SK-N-SH treated with all-trans-retinoic acid at 6 μM for 48 hours (cell line): ENCODE data around the gene PF4V1.

Experiments used
- ATAC-seq: fragments of 200-7000 bp; cut with Tn5 transposase; 3 replicates; pipeline ENCODE4 v1.9.1; 2020; ENCODE audit warnings: mild to moderate bottlenecking, moderate library complexity
- ARNTL ChIP-seq: fragments of 450-650 bp; formaldehyde crosslinking; IDR thresholded peaks from 2 replicates; pipeline ENCODE4 v1.5.0; 2020; ENCODE audit warnings: low read depth, mild to moderate bottlenecking, moderate library complexity, borderline replicate concordance
- CREB5 ChIP-seq: fragments of 250-450 bp; sonication (Bioruptor Pico); IDR thresholded peaks from 2 replicates; pipeline ENCODE4 v1.5.1; 2020; ENCODE audit warnings: low read depth, mild to moderate bottlenecking, moderate library complexity
- CSDC2 ChIP-seq: fragments of 250-450 bp; sonication (Bioruptor Pico); IDR thresholded peaks from 2 replicates; pipeline ENCODE4 v1.5.0; 2020; ENCODE audit warnings: mild to moderate bottlenecking, moderate library complexity
- ESRRG ChIP-seq: fragments of 250-450 bp; sonication (Bioruptor Pico); IDR thresholded peaks from 2 replicates; pipeline ENCODE4 v1.6.1; 2021; ENCODE audit warnings: mild to moderate bottlenecking
- GLIS3 ChIP-seq: fragments of 250-450 bp; sonication (Bioruptor Pico); IDR thresholded peaks from 2 replicates; pipeline ENCODE4 v1.5.0; 2020; ENCODE audit warnings: mild to moderate bottlenecking, moderate library complexity
- OSR1 ChIP-seq: fragments of 250-450 bp; sonication (Bioruptor Pico); IDR thresholded peaks from 2 replicates; pipeline ENCODE4 v1.8.0; 2022; ENCODE audit warnings: moderate library complexity, mild to moderate bottlenecking, inconsistent platforms
- RARB ChIP-seq: fragments of 250-450 bp; sonication (Bioruptor Pico); IDR thresholded peaks from 2 replicates; pipeline ENCODE4 v1.8.0; 2021; ENCODE audit warnings: mild to moderate bottlenecking, moderate library complexity
- TCF4 ChIP-seq: fragments of 250-450 bp; sonication (Bioruptor Pico); IDR thresholded peaks from 2 replicates; pipeline ENCODE4 v1.8.0; 2021; ENCODE audit warnings: mild to moderate bottlenecking, moderate library complexity, borderline replicate concordance
- TOX ChIP-seq: fragments of 250-450 bp; sonication (Bioruptor Pico); IDR thresholded peaks from 2 replicates; pipeline ENCODE4 v1.8.0; 2021; ENCODE audit warnings: mild to moderate bottlenecking, moderate library complexity, borderline replicate concordance
- ZC3H10 ChIP-seq: fragments of 250-450 bp; sonication (Bioruptor Pico); IDR thresholded peaks from 2 replicates; pipeline ENCODE4 v1.5.1; 2021; ENCODE audit warnings: mild to moderate bottlenecking, moderate library complexity
- ZFP3 ChIP-seq: fragments of 250-450 bp; sonication (Bioruptor Pico); IDR thresholded peaks from 2 replicates; pipeline ENCODE4 v1.5.0; 2020; ENCODE audit warnings: mild to moderate bottlenecking, moderate library complexity
- ZFP30 ChIP-seq: fragments of 450-650 bp; formaldehyde crosslinking; IDR thresholded peaks from 2 replicates; pipeline ENCODE4 v1.5.0; 2022; ENCODE audit warnings: mild to moderate bottlenecking, moderate library complexity
- ZNF565 ChIP-seq: fragments of 450-650 bp; formaldehyde crosslinking; conservative IDR thresholded peaks from 2 replicates; pipeline ENCODE4 v1.5.0; 2020; ENCODE audit warnings: low read depth, mild to moderate bottlenecking, moderate library complexity
- ZNF70 ChIP-seq: fragments of 450-650 bp; formaldehyde crosslinking; IDR thresholded peaks from 2 replicates; pipeline ENCODE4 v1.5.0; 2020; ENCODE audit warnings: mild to moderate bottlenecking, moderate library complexity
- ZNF8 ChIP-seq: fragments of 450-650 bp; formaldehyde crosslinking; IDR thresholded peaks from 2 replicates; pipeline ENCODE4 v1.5.0; 2020; ENCODE audit warnings: mild to moderate bottlenecking, moderate library complexity
- TF ChIP-seq, protein P1 (sequence below): fragments of 250-450 bp; sonication (Bioruptor Pico); IDR thresholded peaks from 2 replicates; pipeline ENCODE4 v1.8.0; 2020; ENCODE audit warnings: mild to moderate bottlenecking, moderate library complexity, borderline replicate concordance
- TF ChIP-seq, protein P2 (sequence below): fragments of 250-450 bp; sonication (Bioruptor Pico); IDR thresholded peaks from 2 replicates; pipeline ENCODE4 v1.5.1; 2021; ENCODE audit warnings: mild to moderate bottlenecking, moderate library complexity
- TF ChIP-seq, protein P3 (sequence below): fragments of 250-450 bp; sonication (Bioruptor Pico); IDR thresholded peaks from 2 replicates; pipeline ENCODE4 v1.8.0; 2021; ENCODE audit warnings: low read depth, mild to moderate bottlenecking, moderate library complexity, borderline replicate concordance
- TF ChIP-seq, protein P4 (sequence below): fragments of 250-450 bp; sonication (Bioruptor Pico); IDR thresholded peaks from 2 replicates; pipeline ENCODE4 v1.5.0; 2020; ENCODE audit warnings: mild to moderate bottlenecking, moderate library complexity

The PF4V1 gene

DNA sequence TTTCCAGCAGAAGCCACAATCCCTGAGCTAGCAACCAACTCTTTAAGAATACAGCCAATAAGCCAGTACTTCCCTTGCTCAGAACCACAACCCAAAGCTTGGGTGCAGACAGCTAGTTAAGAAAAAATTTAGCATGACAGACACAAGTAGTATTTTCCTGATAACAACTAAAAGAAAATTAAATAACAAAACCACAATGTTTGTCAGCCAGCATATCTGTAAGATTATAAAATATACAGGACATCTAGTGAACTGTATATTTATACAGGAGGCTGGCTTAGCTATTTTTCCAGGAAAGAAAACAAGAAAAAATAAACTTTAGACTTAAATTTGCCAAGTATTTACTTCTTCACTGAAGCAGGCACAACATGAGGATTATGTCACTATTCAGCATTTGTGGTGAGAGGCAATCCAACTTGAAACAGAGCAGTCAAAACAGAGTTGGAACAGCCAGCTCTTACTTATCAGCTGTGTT lies 6.6 kb downstream of the PF4V1 start:
- TF ChIP-seq GLIS3 (CRISPR knock-in tag) (no peak), ZNF8 (CRISPR knock-in tag) (no peak), ZC3H10 (no peak), ZNF70 (CRISPR knock-in tag) (no peak), OSR1 (no peak), ESRRG (CRISPR knock-in tag) (no peak), ZFP30 (CRISPR knock-in tag) (no peak)
- TF ChIP-seq, protein P1, sequence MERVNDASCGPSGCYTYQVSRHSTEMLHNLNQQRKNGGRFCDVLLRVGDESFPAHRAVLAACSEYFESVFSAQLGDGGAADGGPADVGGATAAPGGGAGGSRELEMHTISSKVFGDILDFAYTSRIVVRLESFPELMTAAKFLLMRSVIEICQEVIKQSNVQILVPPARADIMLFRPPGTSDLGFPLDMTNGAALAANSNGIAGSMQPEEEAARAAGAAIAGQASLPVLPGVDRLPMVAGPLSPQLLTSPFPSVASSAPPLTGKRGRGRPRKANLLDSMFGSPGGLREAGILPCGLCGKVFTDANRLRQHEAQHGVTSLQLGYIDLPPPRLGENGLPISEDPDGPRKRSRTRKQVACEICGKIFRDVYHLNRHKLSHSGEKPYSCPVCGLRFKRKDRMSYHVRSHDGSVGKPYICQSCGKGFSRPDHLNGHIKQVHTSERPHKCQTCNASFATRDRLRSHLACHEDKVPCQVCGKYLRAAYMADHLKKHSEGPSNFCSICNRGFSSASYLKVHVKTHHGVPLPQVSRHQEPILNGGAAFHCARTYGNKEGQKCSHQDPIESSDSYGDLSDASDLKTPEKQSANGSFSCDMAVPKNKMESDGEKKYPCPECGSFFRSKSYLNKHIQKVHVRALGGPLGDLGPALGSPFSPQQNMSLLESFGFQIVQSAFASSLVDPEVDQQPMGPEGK (CRISPR knock-in tag), result no peak
- ATAC-seq, result no peak

GRCh38 chr4:73860181-73860580 lies 7.1 kb downstream of the PF4V1 start:
- ATAC-seq, result no peak
- TF ChIP-seq, protein P1 (CRISPR knock-in tag), result no peak
- TF ChIP-seq ZNF70 (CRISPR knock-in tag) (no peak), ZC3H10 (no peak), ARNTL (no peak), TCF4 (CRISPR knock-in tag) (no peak)

GRCh38 chr4:73860917-73861316 lies 7.8 kb downstream of the PF4V1 start:
- TF ChIP-seq, protein P2, sequence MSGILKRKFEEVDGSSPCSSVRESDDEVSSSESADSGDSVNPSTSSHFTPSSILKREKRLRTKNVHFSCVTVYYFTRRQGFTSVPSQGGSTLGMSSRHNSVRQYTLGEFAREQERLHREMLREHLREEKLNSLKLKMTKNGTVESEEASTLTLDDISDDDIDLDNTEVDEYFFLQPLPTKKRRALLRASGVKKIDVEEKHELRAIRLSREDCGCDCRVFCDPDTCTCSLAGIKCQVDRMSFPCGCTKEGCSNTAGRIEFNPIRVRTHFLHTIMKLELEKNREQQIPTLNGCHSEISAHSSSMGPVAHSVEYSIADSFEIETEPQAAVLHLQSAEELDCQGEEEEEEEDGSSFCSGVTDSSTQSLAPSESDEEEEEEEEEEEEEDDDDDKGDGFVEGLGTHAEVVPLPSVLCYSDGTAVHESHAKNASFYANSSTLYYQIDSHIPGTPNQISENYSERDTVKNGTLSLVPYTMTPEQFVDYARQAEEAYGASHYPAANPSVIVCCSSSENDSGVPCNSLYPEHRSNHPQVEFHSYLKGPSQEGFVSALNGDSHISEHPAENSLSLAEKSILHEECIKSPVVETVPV (CRISPR knock-in tag), result no peak
- no peak for TF ChIP-seq ZFP30 (CRISPR knock-in tag)
- TF ChIP-seq, all 23 proteins: peak for 0
- ATAC-seq, result no peak

DNA sequence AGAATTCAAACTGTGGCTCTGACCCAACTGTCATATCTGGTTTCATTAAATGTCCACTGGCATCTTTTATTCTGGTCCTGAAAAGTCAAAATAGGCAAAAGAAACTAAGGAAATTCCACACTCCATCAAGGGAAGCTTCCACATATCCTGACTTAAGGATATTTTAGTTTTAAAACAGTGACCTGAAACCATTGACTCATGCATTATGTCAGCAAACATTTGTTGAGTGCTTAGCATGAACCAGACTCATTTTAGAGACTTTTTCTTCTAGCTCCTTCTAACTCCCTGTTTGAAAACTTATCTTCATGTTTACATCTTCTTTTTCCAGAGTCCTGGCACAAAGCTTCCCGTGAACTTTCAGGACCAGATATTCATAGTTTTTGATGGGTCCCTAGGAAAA lies 9.2 kb downstream of the PF4V1 start:
- no peak for ATAC-seq
- TF ChIP-seq, protein P3, sequence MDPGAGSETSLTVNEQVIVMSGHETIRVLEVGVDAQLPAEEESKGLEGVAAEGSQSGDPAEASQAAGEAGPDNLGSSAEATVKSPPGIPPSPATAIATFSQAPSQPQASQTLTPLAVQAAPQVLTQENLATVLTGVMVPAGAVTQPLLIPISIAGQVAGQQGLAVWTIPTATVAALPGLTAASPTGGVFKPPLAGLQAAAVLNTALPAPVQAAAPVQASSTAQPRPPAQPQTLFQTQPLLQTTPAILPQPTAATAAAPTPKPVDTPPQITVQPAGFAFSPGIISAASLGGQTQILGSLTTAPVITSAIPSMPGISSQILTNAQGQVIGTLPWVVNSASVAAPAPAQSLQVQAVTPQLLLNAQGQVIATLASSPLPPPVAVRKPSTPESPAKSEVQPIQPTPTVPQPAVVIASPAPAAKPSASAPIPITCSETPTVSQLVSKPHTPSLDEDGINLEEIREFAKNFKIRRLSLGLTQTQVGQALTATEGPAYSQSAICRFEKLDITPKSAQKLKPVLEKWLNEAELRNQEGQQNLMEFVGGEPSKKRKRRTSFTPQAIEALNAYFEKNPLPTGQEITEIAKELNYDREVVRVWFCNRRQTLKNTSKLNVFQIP (CRISPR knock-in tag), result no peak
- no peak for TF ChIP-seq ZFP3 (CRISPR knock-in tag)
- no peak for TF ChIP-seq ZNF565 (CRISPR knock-in tag)
- TF ChIP-seq, protein P1 (CRISPR knock-in tag), result no peak
- TF ChIP-seq ESRRG (CRISPR knock-in tag), result no peak
- TF ChIP-seq, protein P4, sequence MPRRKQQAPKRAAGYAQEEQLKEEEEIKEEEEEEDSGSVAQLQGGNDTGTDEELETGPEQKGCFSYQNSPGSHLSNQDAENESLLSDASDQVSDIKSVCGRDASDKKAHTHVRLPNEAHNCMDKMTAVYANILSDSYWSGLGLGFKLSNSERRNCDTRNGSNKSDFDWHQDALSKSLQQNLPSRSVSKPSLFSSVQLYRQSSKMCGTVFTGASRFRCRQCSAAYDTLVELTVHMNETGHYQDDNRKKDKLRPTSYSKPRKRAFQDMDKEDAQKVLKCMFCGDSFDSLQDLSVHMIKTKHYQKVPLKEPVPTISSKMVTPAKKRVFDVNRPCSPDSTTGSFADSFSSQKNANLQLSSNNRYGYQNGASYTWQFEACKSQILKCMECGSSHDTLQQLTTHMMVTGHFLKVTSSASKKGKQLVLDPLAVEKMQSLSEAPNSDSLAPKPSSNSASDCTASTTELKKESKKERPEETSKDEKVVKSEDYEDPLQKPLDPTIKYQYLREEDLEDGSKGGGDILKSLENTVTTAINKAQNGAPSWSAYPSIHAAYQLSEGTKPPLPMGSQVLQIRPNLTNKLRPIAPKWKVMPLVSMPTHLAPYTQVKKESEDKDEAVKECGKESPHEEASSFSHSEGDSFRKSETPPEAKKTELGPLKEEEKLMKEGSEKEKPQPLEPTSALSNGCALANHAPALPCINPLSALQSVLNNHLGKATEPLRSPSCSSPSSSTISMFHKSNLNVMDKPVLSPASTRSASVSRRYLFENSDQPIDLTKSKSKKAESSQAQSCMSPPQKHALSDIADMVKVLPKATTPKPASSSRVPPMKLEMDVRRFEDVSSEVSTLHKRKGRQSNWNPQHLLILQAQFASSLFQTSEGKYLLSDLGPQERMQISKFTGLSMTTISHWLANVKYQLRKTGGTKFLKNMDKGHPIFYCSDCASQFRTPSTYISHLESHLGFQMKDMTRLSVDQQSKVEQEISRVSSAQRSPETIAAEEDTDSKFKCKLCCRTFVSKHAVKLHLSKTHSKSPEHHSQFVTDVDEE (CRISPR knock-in tag), result no peak
- TF ChIP-seq ZFP30 (CRISPR knock-in tag), result no peak
- TF ChIP-seq TOX, result no peak
- TF ChIP-seq ZNF8 (CRISPR knock-in tag), result no peak
- no peak for TF ChIP-seq CREB5 (CRISPR knock-in tag)
- TF ChIP-seq, protein P2 (CRISPR knock-in tag), result no peak
- no peak for TF ChIP-seq ZC3H10
- no peak for TF ChIP-seq GLIS3 (CRISPR knock-in tag)
- TF ChIP-seq RARB, result no peak
- TF ChIP-seq CSDC2, result no peak
